LNCAP (cell line): Measurements from ENCODE around the gene TBR1.

Experiments used
- CTCF ChIP-seq: fragments of 450-650 bp; IDR thresholded peaks from 2 replicates; pipeline ENCODE4 v1.5.1; 2017; ENCODE audit warnings: mild to moderate bottlenecking

The TBR1 gene

GRCh38 chr2:161402297-161402696, 13.8 kb upstream of the TBR1 start:
- no peak for TF ChIP-seq CTCF

GRCh38 chr2:161406316-161406715, 9.8 kb upstream of the TBR1 start:
- TF ChIP-seq CTCF = no peak

- TF ChIP-seq CTCF = no peak
Measured at GRCh38 chr2:161407597-161407996, 8.5 kb upstream of the TBR1 start.

GRCh38 chr2:161409308-161409907, 6.7 kb upstream of the TBR1 start:
- TF ChIP-seq CTCF = no peak

- no peak for TF ChIP-seq CTCF
Measured at GRCh38 chr2:161412346-161412745, 3.8 kb upstream of the TBR1 start.

- no peak for TF ChIP-seq CTCF
Measured at GRCh38 chr2:161414042-161415033, 1.8 kb upstream of the TBR1 start.

- TF ChIP-seq CTCF = no peak
Measured at GRCh38 chr2:161415034-161415986, 787 bp upstream of the TBR1 start.
